ENCODE measurements around the gene CD151. TPM values are rescaled to one million over a fixed set of nuclear protein-coding genes. Genes with fewer than 3 reads are reported as not detected.

CD151 gene
- polyA plus RNA-seq, 3 donors from 2014 or later, result 19.7 to 25.7 (median 23.7) TPM

DNA sequence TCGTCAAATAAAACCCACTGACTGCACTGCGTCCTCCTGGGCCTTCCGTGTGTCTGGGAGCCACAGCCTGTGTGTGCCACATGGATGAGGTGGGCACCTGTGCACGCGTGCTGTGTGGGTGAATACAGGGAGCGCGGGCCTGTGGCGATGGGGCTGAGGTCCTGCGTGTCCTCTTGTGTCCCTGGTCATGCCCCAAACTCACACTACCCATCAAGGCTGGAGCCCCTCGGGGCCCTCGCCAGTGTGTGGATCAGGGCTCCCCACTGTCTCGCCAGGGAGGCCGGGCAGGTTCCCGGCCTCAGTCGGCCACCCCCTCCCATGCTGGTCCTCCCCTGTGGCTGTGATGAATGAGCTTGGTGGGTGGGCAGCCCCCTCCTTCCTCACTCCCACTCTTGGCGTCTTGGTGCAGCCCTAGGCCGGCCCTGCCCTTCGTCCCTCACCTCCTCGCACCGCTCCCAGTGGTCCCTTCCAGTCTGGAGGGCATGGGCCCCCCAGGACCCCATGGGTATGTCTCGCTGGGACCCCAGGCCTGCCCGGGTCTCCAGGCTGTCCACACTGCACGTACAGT, 707 bp upstream of the CD151 start:
- Mint-ChIP-seq H3K36me3 (no peaks in the 10 kb centered on the region), H3K27me3 (ENCODE audit: low read depth in 3 of 3) (peaks cover 3 to 11% (median 7%) of the 10 kb centered on the region in 3 donors), H3K27ac (no peak overlapping the region), H3K9me3 (no peaks in the 10 kb centered on the region), H3K4me3 (peak overlapping the region; percentile 54 to 74 (median 62)), H3K4me1 (peaks cover 0 to 25% of the 10 kb centered on the region in 2 donors)
- no peak for DNase-seq

DNA sequence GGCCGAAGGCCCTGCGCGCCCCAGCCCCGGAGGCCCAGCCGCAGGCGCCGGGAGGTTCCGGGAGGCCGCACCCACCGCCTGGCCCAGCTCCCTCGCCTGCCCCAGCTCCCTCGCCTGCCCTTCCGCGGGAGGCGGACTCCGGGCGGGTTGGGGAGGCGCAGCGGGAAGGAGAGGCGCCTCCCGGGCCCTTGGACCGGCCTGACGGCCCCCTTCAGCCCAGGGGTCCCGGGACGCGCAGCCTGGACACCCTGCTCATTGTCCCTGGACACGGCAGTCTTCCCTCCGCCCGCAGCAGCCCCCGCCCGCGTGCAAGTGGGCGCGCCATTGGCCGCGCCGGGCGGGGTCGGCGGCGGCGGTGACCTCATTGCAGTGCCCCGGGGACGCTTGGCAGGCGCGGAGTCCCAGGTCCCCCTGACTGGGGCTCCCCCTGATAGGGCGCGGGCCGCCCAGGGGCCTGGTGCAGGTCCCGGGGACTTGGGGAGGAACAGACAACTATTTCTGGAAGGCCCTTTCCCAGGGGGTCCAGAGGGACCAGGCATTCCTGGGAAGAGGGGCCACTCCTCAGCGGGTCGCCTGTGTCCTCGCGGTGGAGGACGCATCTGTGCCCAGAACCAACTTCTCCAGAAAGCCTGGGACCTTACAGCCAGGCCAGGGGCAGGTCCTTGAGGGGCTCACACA, 501 bp downstream of the CD151 start:
- Mint-ChIP-seq H3K36me3 (no peaks in the 10 kb centered on the region), H3K4me3 (peak overlapping the region in 4 of 5 donors; percentile 57 to 77 (median 68)), H3K9me3 (no peaks in the 10 kb centered on the region), H3K27ac (peak overlapping the region in 1 of 6 donors; percentile 11), H3K27me3 (ENCODE audit: low read depth in 3 of 3) (peaks cover 2 to 4% (median 3%) of the 10 kb centered on the region in 3 donors), H3K4me1 (peaks cover 11 to 28% of the 10 kb centered on the region in 2 donors)
- peak in 1 of 3 donors; percentile 38 for DNase-seq

DNA sequence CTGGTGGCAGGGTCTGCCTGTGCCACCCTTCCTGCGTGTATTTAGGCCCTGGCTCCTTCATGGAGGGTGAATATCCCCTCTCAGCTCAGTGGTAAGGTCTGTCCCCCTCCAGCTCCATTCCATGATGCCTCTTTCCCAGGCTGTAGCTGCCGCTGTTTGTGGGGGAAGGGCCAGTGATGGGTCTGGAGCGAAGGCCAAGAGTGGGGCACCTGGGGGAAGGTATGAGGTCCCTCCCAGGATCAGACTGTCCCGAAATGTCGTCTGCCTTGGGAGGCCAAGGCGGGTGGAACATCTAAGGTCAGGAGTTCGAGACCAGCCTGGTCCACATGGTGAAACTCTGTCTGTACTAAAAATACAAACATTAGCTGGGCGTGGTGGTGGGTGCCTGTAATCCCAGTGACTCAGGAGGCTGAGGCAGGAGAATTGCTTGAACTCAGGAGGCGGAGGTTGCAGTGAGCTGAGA, 1.1 kb downstream of the CD151 start:
- peak overlapping the region; percentile 57 to 77 (median 65) for H3K4me3 Mint-ChIP-seq
- no peaks in the 10 kb centered on the region for H3K36me3 Mint-ChIP-seq
- H3K27me3 Mint-ChIP-seq (ENCODE audit: low read depth in 3 of 3), result peaks cover 2 to 3% (median 2%) of the 10 kb centered on the region in 3 donors
- peak overlapping the region in 1 of 6 donors; percentile 31 for H3K27ac Mint-ChIP-seq
- no peaks in the 10 kb centered on the region for H3K9me3 Mint-ChIP-seq
- peaks cover 11 to 31% of the 10 kb centered on the region in 2 donors for H3K4me1 Mint-ChIP-seq
- no peak for DNase-seq

DNA sequence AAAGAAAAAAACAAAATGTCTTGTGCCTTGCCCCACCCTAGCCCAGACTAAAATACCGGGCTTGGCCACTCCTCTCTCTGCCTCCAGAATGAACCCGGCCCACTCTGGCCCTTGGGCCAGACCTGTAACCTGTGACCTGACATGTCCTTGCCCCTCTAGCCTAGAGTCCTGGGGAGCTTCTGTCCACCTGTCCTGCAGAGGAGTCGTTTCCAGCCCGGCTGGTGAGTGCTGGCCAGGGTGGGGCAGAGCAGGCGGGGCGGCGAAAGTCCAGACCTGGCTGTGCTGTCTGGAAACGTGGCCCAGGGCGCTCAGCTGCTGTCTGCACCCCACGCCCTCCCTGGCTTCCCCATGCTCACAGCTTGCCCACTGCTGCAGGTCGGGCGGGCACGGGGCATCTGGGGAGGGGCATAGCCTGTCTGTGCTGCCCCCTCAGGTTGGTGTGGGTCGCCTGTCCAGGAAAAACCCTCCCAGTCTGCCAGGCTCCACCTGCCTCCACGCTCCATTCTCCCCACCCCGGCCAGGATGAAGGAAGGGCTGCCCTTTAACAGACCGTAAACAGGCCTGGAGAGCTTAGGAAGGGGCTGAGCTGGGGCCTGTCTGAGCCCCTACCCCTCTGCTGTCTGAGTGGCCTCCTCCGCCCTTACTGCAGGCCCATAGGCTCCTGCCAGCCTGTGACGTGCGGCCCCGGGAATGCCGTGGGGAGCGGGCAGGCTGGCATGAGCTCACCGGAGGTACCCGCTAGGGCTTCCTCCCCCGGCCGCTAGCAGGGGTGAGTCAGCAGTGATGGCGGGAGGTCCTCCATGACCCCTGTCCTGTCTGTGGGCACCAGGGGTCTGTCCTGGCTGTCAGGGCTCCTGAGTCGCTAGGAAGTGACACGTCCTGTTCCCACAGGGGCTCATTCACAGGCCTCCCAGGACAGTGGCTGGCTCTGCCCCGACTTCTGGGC, 1.9 kb downstream of the CD151 start:
- peak overlapping the region; percentile 59 to 77 (median 70) for H3K4me3 Mint-ChIP-seq
- peaks cover 11 to 26% of the 10 kb centered on the region in 2 donors for H3K4me1 Mint-ChIP-seq
- H3K27ac Mint-ChIP-seq, result no peak overlapping the region
- peaks cover 2 to 5% (median 2%) of the 10 kb centered on the region in 3 donors for H3K27me3 Mint-ChIP-seq (ENCODE audit: low read depth in 3 of 3)
- no peak for DNase-seq
- H3K36me3 Mint-ChIP-seq, result no peaks in the 10 kb centered on the region
- no peaks in the 10 kb centered on the region for H3K9me3 Mint-ChIP-seq

DNA sequence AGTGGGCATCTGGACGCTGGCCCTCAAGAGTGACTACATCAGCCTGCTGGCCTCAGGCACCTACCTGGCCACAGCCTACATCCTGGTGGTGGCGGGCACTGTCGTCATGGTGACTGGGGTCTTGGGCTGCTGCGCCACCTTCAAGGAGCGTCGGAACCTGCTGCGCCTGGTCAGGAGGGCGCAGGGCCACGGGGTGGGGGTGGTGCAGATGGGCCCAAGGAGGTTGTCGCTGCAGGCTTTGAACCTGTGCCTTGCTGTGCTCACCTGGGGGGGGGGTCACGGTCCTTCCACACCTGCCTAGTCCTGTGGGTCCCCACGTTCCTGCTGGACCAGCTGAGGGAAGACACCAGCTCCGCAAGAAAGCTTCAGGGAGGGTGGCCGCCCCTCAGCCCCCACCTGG, 3.5 kb downstream of the CD151 start:
- H3K4me3 Mint-ChIP-seq, result no peak overlapping the region
- H3K4me1 Mint-ChIP-seq, result peaks cover 24 to 40% of the 10 kb centered on the region in 2 donors
- H3K27ac Mint-ChIP-seq, result no peak overlapping the region
- peaks cover 2 to 5% (median 2%) of the 10 kb centered on the region in 3 donors for H3K27me3 Mint-ChIP-seq (ENCODE audit: low read depth in 3 of 3)
- DNase-seq, result no peak
- H3K36me3 Mint-ChIP-seq, result no peaks in the 10 kb centered on the region
- no peaks in the 10 kb centered on the region for H3K9me3 Mint-ChIP-seq

DNA sequence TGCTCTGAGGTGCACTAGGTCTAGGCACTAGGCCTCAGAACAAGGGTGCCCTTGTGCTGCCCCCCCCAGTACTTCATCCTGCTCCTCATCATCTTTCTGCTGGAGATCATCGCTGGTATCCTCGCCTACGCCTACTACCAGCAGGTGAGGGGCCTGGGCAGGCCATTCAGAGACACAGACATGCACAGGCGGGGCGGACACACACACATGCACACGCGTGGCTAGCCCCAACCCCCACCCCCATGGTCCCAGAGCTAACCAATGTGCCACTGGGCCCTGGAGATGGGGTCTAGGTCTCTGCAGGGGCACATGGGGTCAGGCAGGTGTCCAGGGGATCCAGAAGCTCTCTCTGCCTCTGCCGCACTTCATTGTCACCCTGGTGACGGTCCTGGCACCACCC, 3.9 kb downstream of the CD151 start:
- H3K4me3 Mint-ChIP-seq, result peak overlapping the region in 1 of 5 donors; percentile 33
- H3K36me3 Mint-ChIP-seq, result no peaks in the 10 kb centered on the region
- no peak overlapping the region for H3K27ac Mint-ChIP-seq
- peaks cover 24 to 42% of the 10 kb centered on the region in 2 donors for H3K4me1 Mint-ChIP-seq
- H3K27me3 Mint-ChIP-seq (ENCODE audit: low read depth in 3 of 3), result peaks cover 2 to 5% (median 2%) of the 10 kb centered on the region in 3 donors
- no peaks in the 10 kb centered on the region for H3K9me3 Mint-ChIP-seq
- DNase-seq, result no peak

DNA sequence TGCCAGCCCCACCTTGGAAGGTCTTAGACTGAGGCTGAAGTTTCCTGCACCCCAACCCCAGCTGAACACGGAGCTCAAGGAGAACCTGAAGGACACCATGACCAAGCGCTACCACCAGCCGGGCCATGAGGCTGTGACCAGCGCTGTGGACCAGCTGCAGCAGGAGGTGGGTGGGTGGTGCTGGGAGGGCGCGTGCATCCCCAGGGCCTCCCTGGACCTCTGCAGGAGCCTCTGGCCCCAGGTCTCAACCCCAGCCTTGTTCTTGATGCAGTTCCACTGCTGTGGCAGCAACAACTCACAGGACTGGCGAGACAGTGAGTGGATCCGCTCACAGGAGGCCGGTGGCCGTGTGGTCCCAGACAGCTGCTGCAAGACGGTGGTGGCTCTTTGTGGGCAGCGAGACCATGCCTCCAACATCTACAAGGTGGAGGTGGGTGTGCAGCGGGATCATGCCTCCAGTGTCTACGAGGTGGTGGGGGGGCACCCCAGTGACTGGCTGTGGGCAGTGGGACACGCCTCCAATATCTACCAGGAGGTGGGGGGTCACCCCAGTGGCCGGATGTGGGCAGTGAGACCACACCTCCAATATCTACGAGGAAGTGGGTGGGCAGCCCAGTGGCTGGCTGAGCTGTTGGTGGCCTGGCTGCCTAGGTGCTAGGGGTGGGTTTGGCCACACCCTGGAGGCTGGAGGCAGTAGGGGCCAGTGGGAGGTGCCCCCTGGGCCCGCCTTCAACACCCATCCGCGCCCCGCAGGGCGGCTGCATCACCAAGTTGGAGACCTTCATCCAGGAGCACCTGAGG, 4.6 kb downstream of the CD151 start:
- Mint-ChIP-seq H3K36me3 (no peaks in the 10 kb centered on the region), H3K4me1 (peaks cover 24 to 42% of the 10 kb centered on the region in 2 donors), H3K27ac (peak overlapping the region in 4 of 6 donors; percentile 55 to 79 (median 70)), H3K27me3 (ENCODE audit: low read depth in 3 of 3) (peaks cover 2 to 6% (median 2%) of the 10 kb centered on the region in 3 donors), H3K9me3 (no peaks in the 10 kb centered on the region), H3K4me3 (peak overlapping the region in 4 of 5 donors; percentile 38 to 60 (median 53))
- DNase-seq, result peak; percentile 55 to 74 (median 60)

DNA sequence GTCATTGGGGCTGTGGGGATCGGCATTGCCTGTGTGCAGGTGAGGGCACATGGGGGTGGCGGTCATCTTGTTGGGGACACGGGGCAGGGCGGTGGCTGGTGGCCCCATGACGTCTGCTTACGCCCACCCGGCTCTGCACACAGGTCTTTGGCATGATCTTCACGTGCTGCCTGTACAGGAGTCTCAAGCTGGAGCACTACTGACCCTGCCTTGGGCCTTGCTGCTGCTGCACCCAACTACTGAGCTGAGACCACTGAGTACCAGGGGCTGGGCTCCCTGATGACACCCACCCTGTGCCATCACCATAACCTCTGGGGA, 5.2 kb downstream of the CD151 start:
- no peaks in the 10 kb centered on the region for H3K36me3 Mint-ChIP-seq

DNA sequence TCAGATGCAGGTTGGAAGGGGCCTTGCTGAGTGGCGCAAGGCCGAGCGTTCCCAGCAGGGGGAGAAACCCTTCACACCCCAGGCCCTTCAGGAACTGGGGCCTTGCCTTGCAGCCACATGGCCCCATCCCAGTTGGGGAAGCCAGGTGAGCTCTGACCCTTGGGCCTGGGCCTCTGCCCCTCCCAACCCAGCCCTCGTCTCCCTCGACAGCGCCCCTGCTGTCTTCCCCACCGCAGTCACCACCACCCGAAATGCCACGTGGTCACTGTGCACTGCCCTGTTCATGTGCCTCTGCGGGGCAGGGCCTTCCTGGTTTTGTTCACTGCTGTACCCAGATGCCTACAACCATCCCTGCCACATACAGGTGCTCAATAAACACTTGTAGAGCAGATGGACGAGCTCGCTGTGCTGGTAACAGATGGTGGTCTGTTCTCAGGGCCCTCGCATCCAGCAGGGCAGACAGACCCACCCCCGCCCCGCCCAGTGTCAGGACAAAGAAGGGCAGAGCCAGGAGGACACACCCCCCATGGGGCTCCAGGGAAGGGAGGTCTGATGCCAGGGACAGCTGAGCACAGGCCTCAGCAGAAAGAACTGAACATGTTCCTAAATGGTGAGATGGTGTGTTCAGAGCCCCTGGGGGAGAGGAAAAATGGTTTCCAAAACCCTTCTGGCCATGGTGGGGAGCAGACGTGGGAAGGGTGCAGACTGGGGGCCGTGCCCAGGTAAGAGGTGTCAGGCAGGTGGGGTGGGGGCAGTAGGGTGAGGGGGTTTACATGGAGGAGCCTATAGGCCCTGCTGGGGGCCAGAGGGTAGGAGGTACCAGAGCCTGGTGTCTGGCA, 5.9 kb downstream of the CD151 start:
- Mint-ChIP-seq H3K9me3 (no peaks in the 10 kb centered on the region), H3K27me3 (ENCODE audit: low read depth in 3 of 3) (peaks cover 5 to 6% (median 5%) of the 10 kb centered on the region in 3 donors), H3K4me1 (peaks cover 28 to 43% of the 10 kb centered on the region in 2 donors), H3K36me3 (no peaks in the 10 kb centered on the region), H3K4me3 (no peak overlapping the region), H3K27ac (peak overlapping the region in 2 of 6 donors; percentile 7 to 76)
- DNase-seq, result no peak

More for the DNA sequence above, 5.2 kb downstream of the CD151 start:
- Mint-ChIP-seq H3K27ac (peak overlapping the region in 4 of 6 donors; percentile 24 to 79 (median 62)), H3K4me3 (peak overlapping the region in 3 of 5 donors; percentile 13 to 30 (median 18)), H3K27me3 (ENCODE audit: low read depth in 3 of 3) (peaks cover 2 to 6% (median 2%) of the 10 kb centered on the region in 3 donors), H3K9me3 (no peaks in the 10 kb centered on the region), H3K4me1 (peaks cover 24 to 42% of the 10 kb centered on the region in 2 donors)
- no peak for DNase-seq

DNA sequence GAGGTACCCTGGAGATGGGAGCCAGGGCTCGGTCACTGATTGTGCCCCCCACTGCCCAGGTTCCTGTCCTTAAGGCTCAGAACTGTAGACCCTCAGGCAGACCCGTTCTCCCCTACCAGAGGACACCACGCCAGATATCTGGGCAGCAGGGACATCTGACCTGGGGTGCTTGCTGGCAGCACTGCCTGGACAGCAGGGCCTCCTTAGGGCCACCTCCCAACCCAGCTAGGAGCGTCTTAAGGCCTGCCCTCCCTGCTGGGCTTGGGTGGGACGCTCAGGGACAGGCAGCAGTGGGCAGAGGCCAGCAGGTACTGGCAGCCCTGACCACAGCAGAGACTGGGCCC, 6.5 kb downstream of the CD151 start:
- peaks cover 30 to 42% of the 10 kb centered on the region in 2 donors for H3K4me1 Mint-ChIP-seq
- H3K9me3 Mint-ChIP-seq, result no peaks in the 10 kb centered on the region
- H3K36me3 Mint-ChIP-seq, result no peaks in the 10 kb centered on the region
- H3K27ac Mint-ChIP-seq, result no peak overlapping the region
- peaks cover 6 to 7% (median 7%) of the 10 kb centered on the region in 3 donors for H3K27me3 Mint-ChIP-seq (ENCODE audit: low read depth in 3 of 3)
- DNase-seq, result no peak
- H3K4me3 Mint-ChIP-seq, result peak overlapping the region in 1 of 5 donors; percentile 27

DNA sequence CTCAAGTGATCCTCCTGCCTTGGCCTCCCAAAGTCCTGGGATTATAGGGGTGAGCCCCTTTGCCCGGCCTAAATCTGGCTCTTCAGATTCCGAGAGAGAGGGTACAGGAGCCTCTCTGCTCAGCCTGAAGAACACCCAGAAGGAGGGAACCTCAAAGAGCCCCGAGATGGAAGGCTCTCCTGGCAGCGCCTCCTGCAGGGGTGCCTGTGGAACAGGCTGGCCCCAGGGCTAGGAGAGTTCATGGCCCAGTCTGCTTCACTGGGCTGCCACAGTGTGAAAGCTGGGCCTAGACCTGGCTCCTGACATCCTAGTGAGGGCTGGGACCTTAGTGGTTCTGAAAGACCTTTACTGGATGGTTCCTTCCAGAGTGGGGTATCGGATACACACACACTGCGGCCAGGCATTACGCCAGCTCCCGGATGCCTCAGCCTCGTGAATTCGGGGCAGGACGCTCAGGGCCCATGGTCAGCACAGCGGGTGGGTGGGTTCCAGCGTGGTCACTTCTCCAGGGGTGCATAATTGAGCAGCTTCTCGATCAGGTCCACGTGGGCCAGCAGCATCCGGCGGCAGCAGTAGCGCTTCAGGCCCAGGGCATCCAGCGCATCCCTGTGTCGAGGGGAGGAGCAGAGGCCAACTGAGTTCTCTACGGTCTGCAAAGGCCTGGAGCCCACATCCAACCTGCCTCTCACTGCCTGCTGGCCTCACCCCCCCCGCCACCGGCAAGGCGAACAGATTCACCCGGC, 7.3 kb downstream of the CD151 start:
- Mint-ChIP-seq H3K4me1 (peaks cover 30 to 41% of the 10 kb centered on the region in 2 donors), H3K27me3 (ENCODE audit: low read depth in 3 of 3) (peaks cover 6 to 8% (median 7%) of the 10 kb centered on the region in 3 donors), H3K4me3 (peak overlapping the region; percentile 67 to 87 (median 69)), H3K36me3 (no peaks in the 10 kb centered on the region), H3K27ac (peak overlapping the region in 2 of 6 donors; percentile 51 to 80), H3K9me3 (no peaks in the 10 kb centered on the region)
- DNase-seq, result no peak

DNA sequence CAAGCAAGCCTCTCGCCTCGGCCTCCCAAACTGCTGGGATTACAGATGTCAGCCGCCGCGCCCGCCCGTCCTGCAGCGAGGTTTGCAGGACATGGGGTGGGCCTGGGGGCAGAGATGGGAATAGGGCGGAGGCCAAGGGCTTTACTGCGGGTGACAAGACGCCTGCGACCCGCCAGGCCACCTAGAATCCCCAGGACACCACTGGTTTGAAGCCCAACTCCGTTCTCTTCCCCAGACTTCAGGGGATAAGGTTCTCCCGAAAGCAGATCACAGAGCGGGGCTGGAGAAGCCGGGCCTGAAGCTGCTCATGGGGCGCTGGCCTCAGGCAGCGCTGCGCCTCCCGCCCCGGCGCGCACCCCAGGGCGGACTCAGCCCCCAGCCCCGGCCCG, 9.2 kb downstream of the CD151 start:
- Mint-ChIP-seq H3K36me3 (no peaks in the 10 kb centered on the region), H3K9me3 (no peaks in the 10 kb centered on the region)

More for the DNA sequence above, 9.2 kb downstream of the CD151 start:
- H3K27ac Mint-ChIP-seq, result peak overlapping the region in 5 of 6 donors; percentile 60 to 82 (median 64)
- peaks cover 3 to 8% (median 7%) of the 10 kb centered on the region in 3 donors for H3K27me3 Mint-ChIP-seq (ENCODE audit: low read depth in 3 of 3)
- no peak for DNase-seq
- peak overlapping the region; percentile 85 to 89 (median 87) for H3K4me3 Mint-ChIP-seq
- H3K4me1 Mint-ChIP-seq, result peaks cover 30 to 40% of the 10 kb centered on the region in 2 donors
